ENCODE data around the gene RNF43. TPM values are rescaled to one million over a fixed set of nuclear protein-coding genes. Genes with fewer than 3 reads are reported as not detected.

Gene RNF43
- total RNA-seq, 2 experiments from 2014 or later = 0.38 to 0.91 TPM

DNA sequence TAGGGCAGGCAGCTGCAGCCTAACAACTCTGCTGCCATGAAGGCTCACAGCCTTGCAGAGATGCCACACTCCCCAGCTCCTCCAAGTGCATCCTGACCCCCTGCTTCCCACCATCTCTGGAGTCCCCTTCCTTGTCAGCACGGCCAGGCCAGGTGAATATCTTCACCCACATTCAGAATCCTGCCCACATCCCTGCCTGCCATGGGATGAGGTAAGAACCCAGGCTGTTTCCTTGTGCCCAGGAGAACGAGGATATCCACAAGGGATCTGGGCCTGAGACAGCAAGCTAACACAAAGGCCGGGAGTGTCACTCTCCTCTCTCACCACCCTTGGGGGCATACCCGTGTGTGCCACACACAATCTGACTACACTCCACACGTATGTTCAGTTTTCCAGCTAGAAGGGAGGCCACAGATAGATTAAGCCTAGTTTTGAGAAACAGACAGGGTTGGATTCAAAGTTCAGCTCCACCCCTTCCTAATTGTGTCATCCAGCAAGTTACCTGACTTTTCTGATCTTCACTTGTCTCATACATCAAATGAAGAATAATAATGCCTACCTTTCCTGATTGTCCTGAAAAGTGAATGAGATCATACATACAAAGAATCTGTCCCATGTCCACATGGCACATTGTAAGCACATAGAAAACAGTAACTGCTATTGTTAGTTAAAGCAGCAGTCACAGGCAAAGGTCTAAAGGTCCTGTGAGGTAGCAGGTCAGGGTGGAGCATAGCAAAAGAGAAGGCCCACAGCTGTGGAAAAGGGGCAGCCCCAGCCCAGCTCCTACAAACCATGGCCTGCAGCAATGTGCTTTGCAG is 47.9 kb downstream of the RNF43 start:
- Mint-ChIP-seq H3K9me3 (no peaks in the 10 kb centered on the region), H3K4me1 (ENCODE audit: low read depth) (peaks cover 7% of the 10 kb centered on the region), H3K36me3 (ENCODE audit: low read depth) (no peaks in the 10 kb centered on the region), H3K27ac (no peak overlapping the region), H3K27me3 (ENCODE audit: low read depth) (no peaks in the 10 kb centered on the region), H3K4me3 (no peak overlapping the region)
- DNase-seq = no peak
- intact Hi-C loops (cut with micrococcal nuclease) = no loop called here
- CTCF ChIA-PET = interaction anchor here (0.8 to 1.8 kb wide), 3 partner anchors 9 to 52 kb away, joined by 3 to 5 read pairs (median 3); no protein-coding TSS in a partner anchor

- DNase-seq = no peak
- Mint-ChIP-seq H3K27me3 (ENCODE audit: low read depth) (no peaks in the 10 kb centered on the region), H3K36me3 (ENCODE audit: low read depth) (no peaks in the 10 kb centered on the region), H3K9me3 (no peaks in the 10 kb centered on the region), H3K4me3 (no peak overlapping the region), H3K4me1 (ENCODE audit: low read depth) (peaks cover 7% of the 10 kb centered on the region), H3K27ac (no peak overlapping the region)
- CTCF ChIA-PET = interaction anchor here (1.8 kb wide), 1 partner anchor 51 kb away, joined by 5 read pairs; no protein-coding TSS in a partner anchor
- intact Hi-C loops (cut with micrococcal nuclease) = no loop called here
Measured at GRCh38 chr17:58368860-58369213, 48.5 kb downstream of the RNF43 start.

Other genes starting within 250 kb of the RNF43 start
- gene EPX, start 224.8 kb downstream of the RNF43 start, total RNA-seq = not detected
- gene MKS1, start 198.3 kb downstream of the RNF43 start, total RNA-seq = 10 to 100 TPM; 27.1 to 29.2 TPM
- not detected for gene LPO, start 178.9 kb downstream of the RNF43 start, total RNA-seq
- gene MPO, start 136.6 kb downstream of the RNF43 start, total RNA-seq = not detected
- 10 to 100 TPM; 18.5 to 20.0 TPM for gene TSPOAP1, start 88.7 kb downstream of the RNF43 start, total RNA-seq
- gene SUPT4H1, start 65.3 kb downstream of the RNF43 start, total RNA-seq = 10 to 100 TPM; 76.6 to 76.9 TPM
- gene HSF5, start 70.9 kb upstream of the RNF43 start, total RNA-seq = 1 to 10 TPM; 3.6 to 4.1 TPM
- 10 to 100 TPM; 58.2 to 60.5 TPM for gene MTMR4, start 97.1 kb upstream of the RNF43 start, total RNA-seq